Prostate gland (tissue), 2 donors: ENCODE data around the gene EPC2. TPM values are rescaled to one million over a fixed set of nuclear protein-coding genes. Genes with fewer than 3 reads are reported as not detected.

Source experiments
- DNase-seq: peaks from one replicate; pipeline ENCODE4 v3.0.0-alpha.2; 2019; ENCODE audit warnings: low spot score
- H3K27ac ChIP-seq, 2 donors: fragments of 200-600 bp; sonication (generic); 2 replicates each; pipeline ENCODE4 v1.5.1; 2017 to 2019
- H3K27me3 ChIP-seq: fragments of 200-600 bp; sonication (generic); replicated peaks from 2 replicates; pipeline ENCODE4 v1.5.1; 2019; ENCODE audit not compliant: insufficient read depth
- H3K36me3 ChIP-seq, 2 donors: fragments of 200-600 bp; sonication (generic); 1 replicate in 1 of 2; 2 replicates in 1 of 2; pipeline versions ENCODE4 v1.5.1 to v1.8.1; 2017 to 2019
- H3K4me1 ChIP-seq: fragments of 200-600 bp; sonication (generic); replicated peaks from 2 replicates; pipeline ENCODE4 v1.5.1; 2019
- H3K4me3 ChIP-seq, 2 donors: fragments of 200-600 bp; sonication (generic); 2 replicates each; pipeline ENCODE4 v1.5.1; 2017 to 2019
- H3K9me3 ChIP-seq: fragments of 200-600 bp; sonication (generic); 2 replicates; pipeline ENCODE4 v1.5.1; 2017
- POLR2A ChIP-seq: fragments of 450-650 bp; IDR thresholded peaks from one replicate; pipeline ENCODE4 v1.6.1; 2016; ENCODE audit warnings: antibody characterized with exemption, mild to moderate bottlenecking
- POLR2AphosphoS5 ChIP-seq: sonication (generic); formaldehyde crosslinking; IDR thresholded peaks from one replicate; pipeline ENCODE4 v1.6.1; 2017; ENCODE audit warnings: antibody characterized with exemption
- WGBS: methylation state at CpG from one replicate; pipeline ENCODE4 v1.1.5; 2018; 5-methylcytosine and 5-hydroxymethylcytosine counted together
- intact Hi-C: fragments of 100-400 bp; cut with DNase I; formaldehyde crosslinking; loops from one replicate; pipeline ENCODE4 v1.14.2; 2022
- total RNA-seq, 2 donors: library from RNA; depleted of rRNA; stranded (reverse); fragments of >200 nt; gene quantifications; one replicate each; pipeline ENCODE4 v1.1.0, GENCODE V29; 2016
- TF ChIP-seq, protein P1 (sequence below), 4 experiments: fragments of 200-600 bp in 2 of 4; fragments of 450-650 bp in 2 of 4; sonication (generic) in 2 of 4; IDR thresholded peaks; 1 replicate in 3 of 4; 2 replicates in 1 of 4; pipeline ENCODE4 v1.5.1; 2016 to 2019; ENCODE audit warnings: antibody characterized with exemption in 4 of 4, mild to moderate bottlenecking in 2 of 4, moderate library complexity in 2 of 4

EPC2 gene, protein sequence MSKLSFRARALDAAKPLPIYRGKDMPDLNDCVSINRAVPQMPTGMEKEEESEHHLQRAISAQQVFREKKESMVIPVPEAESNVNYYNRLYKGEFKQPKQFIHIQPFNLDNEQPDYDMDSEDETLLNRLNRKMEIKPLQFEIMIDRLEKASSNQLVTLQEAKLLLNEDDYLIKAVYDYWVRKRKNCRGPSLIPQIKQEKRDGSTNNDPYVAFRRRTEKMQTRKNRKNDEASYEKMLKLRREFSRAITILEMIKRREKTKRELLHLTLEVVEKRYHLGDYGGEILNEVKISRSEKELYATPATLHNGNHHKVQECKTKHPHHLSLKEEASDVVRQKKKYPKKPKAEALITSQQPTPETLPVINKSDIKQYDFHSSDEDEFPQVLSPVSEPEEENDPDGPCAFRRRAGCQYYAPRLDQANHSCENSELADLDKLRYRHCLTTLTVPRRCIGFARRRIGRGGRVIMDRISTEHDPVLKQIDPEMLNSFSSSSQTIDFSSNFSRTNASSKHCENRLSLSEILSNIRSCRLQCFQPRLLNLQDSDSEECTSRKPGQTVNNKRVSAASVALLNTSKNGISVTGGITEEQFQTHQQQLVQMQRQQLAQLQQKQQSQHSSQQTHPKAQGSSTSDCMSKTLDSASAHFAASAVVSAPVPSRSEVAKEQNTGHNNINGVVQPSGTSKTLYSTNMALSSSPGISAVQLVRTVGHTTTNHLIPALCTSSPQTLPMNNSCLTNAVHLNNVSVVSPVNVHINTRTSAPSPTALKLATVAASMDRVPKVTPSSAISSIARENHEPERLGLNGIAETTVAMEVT
- total RNA-seq = 10 to 100 TPM; 27.2 to 40.2 TPM

GRCh38 chr2:148643998-148644882 lies at the start of gene EPC2:
Gene EPC2, plus strand, starts transcription at chr2:148644751. Its CDS starts 267 bp downstream, at chr2:148645018.
- Histone ChIP-seq H3K4me1 (peaks cover 4% of the 10 kb centered on the region), H3K36me3 (no peaks in the 10 kb centered on the region), H3K27me3 (no peaks in the 10 kb centered on the region), H3K27ac (peak within 1 kb of the TSS; percentile 99 to 100), H3K4me3 (peak within 1 kb of the TSS; percentile 68 to 92), H3K9me3 (no peaks in the 10 kb centered on the region)
- intact Hi-C loops = loop anchor here (10.0 kb wide), 3 partner anchors 231 to 619 kb away; partner anchors contain the start of genes KIF5C, MBD5 and ORC4
- peak; percentile 87 for DNase-seq
- WGBS = under 1% methylated on average over 80 of the region's 94 CpGs
- peak; percentile 58 for TF ChIP-seq POLR2A
- TF ChIP-seq, protein P1, sequence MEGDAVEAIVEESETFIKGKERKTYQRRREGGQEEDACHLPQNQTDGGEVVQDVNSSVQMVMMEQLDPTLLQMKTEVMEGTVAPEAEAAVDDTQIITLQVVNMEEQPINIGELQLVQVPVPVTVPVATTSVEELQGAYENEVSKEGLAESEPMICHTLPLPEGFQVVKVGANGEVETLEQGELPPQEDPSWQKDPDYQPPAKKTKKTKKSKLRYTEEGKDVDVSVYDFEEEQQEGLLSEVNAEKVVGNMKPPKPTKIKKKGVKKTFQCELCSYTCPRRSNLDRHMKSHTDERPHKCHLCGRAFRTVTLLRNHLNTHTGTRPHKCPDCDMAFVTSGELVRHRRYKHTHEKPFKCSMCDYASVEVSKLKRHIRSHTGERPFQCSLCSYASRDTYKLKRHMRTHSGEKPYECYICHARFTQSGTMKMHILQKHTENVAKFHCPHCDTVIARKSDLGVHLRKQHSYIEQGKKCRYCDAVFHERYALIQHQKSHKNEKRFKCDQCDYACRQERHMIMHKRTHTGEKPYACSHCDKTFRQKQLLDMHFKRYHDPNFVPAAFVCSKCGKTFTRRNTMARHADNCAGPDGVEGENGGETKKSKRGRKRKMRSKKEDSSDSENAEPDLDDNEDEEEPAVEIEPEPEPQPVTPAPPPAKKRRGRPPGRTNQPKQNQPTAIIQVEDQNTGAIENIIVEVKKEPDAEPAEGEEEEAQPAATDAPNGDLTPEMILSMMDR (IDR thresholded peaks at IDR 0.05) = no peak

DNA sequence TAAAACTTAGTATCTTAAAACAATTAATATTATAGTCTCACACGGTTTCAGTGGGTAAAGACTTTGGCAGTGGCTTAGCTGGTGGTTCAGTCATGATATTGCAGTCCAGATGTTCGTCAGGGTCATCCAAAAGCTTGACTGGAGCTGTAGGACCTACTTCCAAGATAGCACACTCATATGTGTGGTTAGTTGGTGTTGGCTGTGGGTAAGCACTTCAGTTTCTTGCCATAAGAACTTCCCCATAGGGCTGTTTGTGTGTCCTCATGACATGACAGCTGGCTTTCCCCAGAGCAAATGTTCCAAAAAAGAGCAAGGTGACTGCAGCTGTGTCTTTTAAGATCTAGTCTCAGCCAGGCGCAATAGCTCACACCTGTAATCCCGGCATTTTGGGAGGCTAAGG lies 48.5 kb upstream of the EPC2 start:
- 85% methylated on average over 4 of the region's 4 CpGs for WGBS
- H3K9me3 ChIP-seq = no peaks in the 10 kb centered on the region
- H3K27me3 ChIP-seq = no peaks in the 10 kb centered on the region
- H3K27ac ChIP-seq = no peak overlapping the region
- intact Hi-C loops = no loop called here
- no peaks in the 10 kb centered on the region for H3K4me1 ChIP-seq
- H3K4me3 ChIP-seq = no peak overlapping the region
- H3K36me3 ChIP-seq = no peaks in the 10 kb centered on the region
- no peak for DNase-seq
- TF ChIP-seq POLR2AphosphoS5 (no peak), POLR2A (no peak)
- TF ChIP-seq, protein P1 (IDR thresholded peaks at IDR 0.05) = no peak

DNA sequence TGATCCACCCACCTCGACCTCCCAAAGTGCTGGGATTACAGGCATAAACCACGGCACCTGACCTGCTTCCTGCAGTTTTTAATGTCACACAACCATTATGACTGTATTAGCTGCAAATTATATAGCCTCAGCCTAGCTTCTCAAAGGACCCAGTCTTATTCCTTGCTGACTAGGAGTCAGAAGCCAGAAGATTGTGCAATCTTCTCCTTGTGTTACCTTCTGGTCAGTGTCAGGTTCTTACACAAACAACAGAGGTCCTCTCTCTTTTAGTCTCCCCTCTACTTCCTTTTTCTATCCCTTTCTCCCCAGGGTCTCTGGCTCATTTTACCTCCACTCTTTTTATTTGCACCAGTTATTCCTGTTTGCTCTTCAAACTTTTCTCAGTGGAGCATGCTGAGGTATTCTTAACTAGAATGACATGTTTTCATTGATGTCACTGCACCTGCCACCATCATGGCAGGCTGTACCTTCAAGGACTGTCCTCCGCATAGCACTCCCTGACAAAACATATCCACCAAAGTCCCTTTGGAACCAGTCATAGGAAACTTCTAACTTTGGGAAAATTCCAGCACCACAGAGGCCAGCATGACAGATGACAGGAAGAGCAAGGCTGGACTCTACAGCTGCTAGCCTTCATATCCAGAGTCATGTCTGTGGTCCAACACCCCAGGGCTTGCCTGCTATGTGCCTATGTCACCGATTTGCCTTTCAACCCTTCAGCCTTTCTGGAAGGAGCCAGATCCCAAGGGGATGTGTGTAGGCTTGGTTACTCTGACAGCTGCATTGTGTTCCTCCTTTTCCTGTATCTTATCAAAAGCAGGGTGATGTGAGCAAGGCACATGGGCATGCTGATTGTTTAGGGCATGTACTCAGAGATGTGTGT lies 45.2 kb upstream of the EPC2 start:
- no peaks in the 10 kb centered on the region for H3K36me3 ChIP-seq
- no peak overlapping the region for H3K27ac ChIP-seq
- no peak for TF ChIP-seq POLR2A
- DNase-seq = no peak
- no peak overlapping the region for H3K4me3 ChIP-seq
- H3K27me3 ChIP-seq = no peaks in the 10 kb centered on the region
- H3K9me3 ChIP-seq = no peaks in the 10 kb centered on the region
- WGBS = 84% methylated on average over 4 of the region's 4 CpGs
- no peaks in the 10 kb centered on the region for H3K4me1 ChIP-seq
- intact Hi-C loops = no loop called here

DNA sequence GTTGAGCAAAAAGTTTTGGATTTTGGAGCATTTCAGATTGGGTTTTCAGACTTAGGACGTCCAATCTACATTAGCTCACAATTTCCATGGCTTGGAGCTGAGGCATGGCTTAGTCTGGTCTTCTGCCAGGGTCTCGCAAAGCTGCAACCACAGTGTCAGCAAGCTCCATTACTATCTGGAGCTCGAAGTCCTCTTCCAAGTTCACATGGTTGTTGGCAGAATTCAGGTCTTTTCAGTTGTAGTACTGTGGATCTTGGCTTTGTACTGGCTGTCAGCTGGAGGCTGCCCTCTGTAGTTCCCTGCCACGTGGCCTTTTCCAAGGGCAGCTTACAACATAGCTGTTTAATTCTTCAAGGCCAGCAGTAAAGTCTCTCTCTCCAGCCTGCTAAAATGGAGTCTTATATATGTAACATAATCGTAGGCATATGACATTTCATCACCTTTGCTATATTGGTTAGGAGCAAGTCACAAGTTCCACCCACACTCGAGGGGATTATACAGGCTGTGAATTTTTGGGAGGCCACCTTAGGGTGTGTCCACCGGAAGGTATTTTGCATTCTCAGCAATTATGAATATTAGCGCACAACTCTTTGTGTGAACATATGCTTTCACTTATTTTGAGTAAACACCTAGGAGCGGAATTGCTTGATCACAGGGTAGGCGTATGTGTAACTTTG lies 41.5 kb upstream of the EPC2 start:
- Histone ChIP-seq H3K36me3 (no peaks in the 10 kb centered on the region), H3K27ac (no peak overlapping the region), H3K27me3 (no peaks in the 10 kb centered on the region), H3K4me1 (no peaks in the 10 kb centered on the region), H3K4me3 (no peak overlapping the region), H3K9me3 (no peaks in the 10 kb centered on the region)
- DNase-seq = no peak
- intact Hi-C loops = no loop called here
- 84% methylated on average over 10 of the region's 10 CpGs for WGBS
- TF ChIP-seq, protein P1 (IDR thresholded peaks at IDR 0.05) = no peak
- no peak for TF ChIP-seq POLR2A
- TF ChIP-seq POLR2AphosphoS5 = no peak
